ENCODE data around the gene C6orf120.

Gene C6orf120

DNA sequence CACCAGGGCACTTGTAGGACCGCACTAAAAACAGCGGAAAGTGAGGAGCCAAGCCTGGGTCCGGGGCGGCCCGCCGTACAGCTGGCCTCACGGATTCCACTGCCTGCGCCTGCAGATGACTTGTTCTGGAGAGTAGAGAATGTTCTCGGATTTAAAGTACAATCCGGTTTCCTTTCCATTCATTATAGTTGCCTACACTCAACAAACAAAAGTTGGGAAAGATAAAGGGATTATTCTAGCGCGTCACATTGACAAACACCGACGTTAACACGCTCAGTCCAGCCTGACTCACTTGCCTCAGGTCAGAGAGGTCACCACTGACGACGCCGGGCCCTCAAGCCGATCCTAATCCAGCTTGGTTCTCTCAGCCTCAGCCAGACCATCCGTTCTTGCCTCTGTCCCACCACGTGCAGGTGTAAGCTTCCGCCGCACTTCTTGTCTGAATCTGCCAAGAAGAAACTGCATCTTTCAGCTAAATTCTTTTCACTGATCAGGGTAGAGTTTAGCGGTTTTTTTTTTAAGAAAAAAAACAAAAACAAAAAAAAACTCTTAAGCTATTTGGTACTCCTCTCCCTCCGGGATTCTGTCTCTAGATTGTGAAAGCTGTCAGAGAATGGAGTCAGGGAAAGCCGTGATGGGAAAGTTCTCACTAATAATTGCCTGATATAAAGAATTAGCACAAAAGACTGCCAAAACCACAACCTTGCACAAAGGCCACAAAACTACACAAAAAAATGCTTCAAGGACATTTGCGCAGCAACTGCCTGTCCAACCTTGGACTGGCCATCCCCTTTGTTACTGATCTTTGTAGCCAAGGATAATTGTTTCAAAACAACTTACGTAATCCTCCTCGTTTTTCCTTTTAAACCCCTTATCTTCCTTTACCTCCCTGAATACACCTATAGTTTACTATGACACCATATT, 23.5 kb downstream of the C6orf120 start:
- no peak for DNase-seq

- DNase-seq: no peak
Observed at GRCh38 chr6:169726049-169726400, 24.1 kb downstream of the C6orf120 start.

GRCh38 chr6:169726963-169727362, 25.0 kb downstream of the C6orf120 start:
- no peak for DNase-seq

- no peak for DNase-seq
Observed at GRCh38 chr6:169729961-169730360, 28.0 kb downstream of the C6orf120 start.

DNA sequence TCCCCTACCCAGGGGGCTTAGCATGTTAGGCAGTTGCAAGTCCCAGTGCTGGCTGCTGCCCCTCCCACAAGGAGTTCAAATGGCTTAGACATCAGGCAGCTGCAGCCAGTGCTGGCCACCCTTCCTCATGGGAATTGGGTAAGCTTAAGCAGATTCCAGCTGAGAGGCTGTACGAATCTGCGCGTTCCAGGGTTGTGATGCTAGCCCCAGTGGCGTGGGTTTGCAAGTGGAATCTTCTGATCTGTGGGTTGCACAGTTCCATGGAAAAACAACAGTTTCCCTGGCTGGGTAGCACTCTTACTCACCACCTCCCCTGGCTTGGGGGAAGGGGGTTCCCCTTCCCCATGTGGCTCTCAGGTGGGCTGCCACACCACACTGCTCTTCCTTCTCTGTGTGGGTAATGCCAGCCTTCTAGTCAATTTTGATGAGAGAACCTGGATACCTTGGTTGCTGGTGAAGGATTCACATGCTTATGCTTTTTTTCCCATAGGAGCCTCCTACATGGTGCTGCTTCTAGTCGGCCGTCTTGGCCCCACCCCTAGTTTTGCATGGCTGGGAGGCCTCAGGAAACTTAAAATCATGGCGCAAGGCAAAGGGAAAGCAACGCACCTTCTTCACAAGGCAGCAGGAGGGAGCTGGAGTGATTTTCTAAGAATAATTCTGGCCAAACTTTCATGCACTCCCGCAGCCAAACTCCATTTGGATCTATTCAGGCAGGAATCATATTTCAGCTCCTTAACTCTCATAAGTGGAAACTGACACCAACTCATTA, 36.5 kb downstream of the C6orf120 start:
- DNase-seq: no peak

DNA sequence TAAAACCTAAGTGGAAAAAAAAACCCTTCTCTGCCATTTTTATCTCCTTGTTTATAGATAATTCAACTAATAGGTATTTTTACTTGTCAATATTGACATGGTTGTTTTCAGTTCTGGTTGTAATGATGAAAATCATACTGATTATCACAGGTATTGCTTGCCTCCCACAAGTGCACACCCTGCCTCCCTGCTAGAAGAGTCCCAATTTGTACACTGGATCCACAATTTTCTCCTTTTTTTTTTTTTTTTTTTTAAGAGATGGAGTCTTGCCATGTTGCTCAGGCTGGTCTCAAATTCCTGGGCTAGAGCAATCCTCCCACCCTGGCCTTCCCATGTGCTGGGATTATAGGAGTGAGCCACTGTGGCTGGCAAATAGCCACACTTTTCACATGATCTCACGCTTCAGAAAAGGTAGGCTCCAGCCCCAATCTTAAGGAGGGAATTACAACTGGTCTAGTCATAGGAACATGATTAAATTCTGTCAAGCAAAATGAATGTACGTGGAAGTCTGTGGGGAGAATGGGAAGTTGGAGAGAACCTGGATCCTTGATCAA, 37.1 kb downstream of the C6orf120 start:
- DNase-seq: no peak

GRCh38 chr6:169741344-169741743, 39.4 kb downstream of the C6orf120 start:
- DNase-seq: no peak

DNA sequence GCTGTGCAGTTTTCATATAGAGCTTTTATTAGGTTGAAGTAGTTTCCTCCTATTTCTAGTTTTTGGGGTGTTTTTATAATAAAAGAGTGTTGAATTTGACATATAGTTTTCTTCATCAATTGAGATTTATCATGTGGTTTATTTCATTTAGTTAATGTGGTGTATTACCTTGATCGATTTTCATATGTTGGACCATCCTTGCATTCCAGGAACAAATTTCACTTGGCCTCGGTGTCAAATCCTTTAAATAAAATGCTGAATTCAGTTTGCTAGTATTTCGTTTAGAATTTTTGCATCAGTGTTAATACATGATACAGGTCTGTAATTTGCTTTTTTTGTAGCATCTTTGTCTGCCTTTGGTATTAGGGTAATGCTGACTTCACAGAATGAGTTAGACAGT, 43.5 kb downstream of the C6orf120 start:
- no peak for DNase-seq

DNA sequence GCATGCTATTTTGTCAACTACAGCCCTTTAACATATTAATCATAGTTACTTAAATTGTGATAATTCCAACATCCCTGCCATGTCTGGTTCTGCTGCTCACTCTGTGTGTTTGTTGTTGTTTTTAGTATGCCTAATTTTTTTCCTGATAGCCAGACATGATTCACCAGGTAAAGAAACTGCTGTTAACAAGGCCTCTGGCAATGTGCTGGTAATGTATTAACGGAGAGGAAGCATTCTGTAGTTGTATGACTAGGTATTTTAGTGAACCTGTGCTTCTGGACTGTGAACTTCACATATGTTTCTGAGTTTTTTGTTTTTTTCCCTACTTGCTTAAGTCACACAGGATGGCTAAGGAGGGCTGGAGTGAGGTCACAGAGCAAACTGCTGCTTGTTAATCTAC, 44.6 kb downstream of the C6orf120 start:
- DNase-seq: no peak

GRCh38 chr6:169751242-169752073, 49.5 kb downstream of the C6orf120 start, which contains the start of the genes DYNLT2 and ERMARD:
Gene DYNLT2 (minus strand): TSS chr6:169751572. CDS start chr6:169751458, 114 bp downstream.
Gene ERMARD (plus strand): TSS chr6:169751622. CDS start chr6:169751658, 36 bp downstream.
- peak; percentile 94 for DNase-seq

GRCh38 chr6:169752074-169752623, 50.2 kb downstream of the C6orf120 start:
- DNase-seq: no peak

All from activated CD8-positive, alpha-beta memory T cell treated with anti-CD3 and anti-CD28 coated beads, Interleukin-2, amount 50 U/mL, for 4 hours (primary cell).